ENCODE results near the gene TMEM50A. TPM values are rescaled to one million over a fixed set of nuclear protein-coding genes. Genes with fewer than 3 reads are reported as not detected.
"Not testable (repeated sequence)": the region's sequence is repeated elsewhere in the genome, so short reads cannot be mapped to it uniquely, and the experiment has no call there.

Gene TMEM50A
- total RNA-seq, 1 donor from 2014 or later: 117 TPM

- DNase-seq (ENCODE audit: low read depth): not testable (repeated sequence)
Observed at GRCh38 chr1:25383875-25384274, 45.7 kb downstream of the TMEM50A start.

GRCh38 chr1:25387096-25387495 is 49.0 kb downstream of the TMEM50A start:
- not testable (repeated sequence) for DNase-seq (ENCODE audit: low read depth)

- DNase-seq (ENCODE audit: low read depth): peak; percentile 6
Observed at GRCh38 chr1:25388691-25389090, 50.6 kb downstream of the TMEM50A start.

GRCh38 chr1:25389721-25390120 is 51.6 kb downstream of the TMEM50A start:
- DNase-seq (ENCODE audit: low read depth): not testable (repeated sequence)

- peak; percentile 61 for DNase-seq (ENCODE audit: low read depth)
Observed at GRCh38 chr1:25392841-25393240, 54.7 kb downstream of the TMEM50A start.

- not testable (repeated sequence) for DNase-seq (ENCODE audit: low read depth)
Observed at GRCh38 chr1:25397549-25397948, 59.4 kb downstream of the TMEM50A start.

GRCh38 chr1:25398079-25398478 is 59.9 kb downstream of the TMEM50A start:
- not testable (repeated sequence) for DNase-seq (ENCODE audit: low read depth)

GRCh38 chr1:25402947-25403803 is 65.0 kb downstream of the TMEM50A start:
- DNase-seq (ENCODE audit: low read depth): not testable (repeated sequence)

GRCh38 chr1:25405731-25406305 is 67.7 kb downstream of the TMEM50A start:
- not testable (repeated sequence) for DNase-seq (ENCODE audit: low read depth)

GRCh38 chr1:25409641-25410427 is 71.7 kb downstream of the TMEM50A start:
- DNase-seq (ENCODE audit: low read depth): not testable (repeated sequence)

Other genes starting within 250 kb of the TMEM50A start
- 38.5 and 56.1 TPM in 2 replicates for gene SYF2, start 105.8 kb upstream of the TMEM50A start, total RNA-seq
- 83.7 and 87.6 TPM in 2 replicates for gene RSRP1, start 90.9 kb upstream of the TMEM50A start, total RNA-seq
- gene RHD, start 65.8 kb upstream of the TMEM50A start, total RNA-seq: not detected in 2 replicates
- 2.1 and 2.2 TPM in 2 replicates for gene RHCE, start 82.5 kb downstream of the TMEM50A start, total RNA-seq
- gene MACO1, start 92.6 kb downstream of the TMEM50A start, total RNA-seq: 27.7 and 31.1 TPM in 2 replicates
- gene LDLRAP1, start 205.3 kb downstream of the TMEM50A start, total RNA-seq: 10.7 and 13.8 TPM in 2 replicates